ENCODE results near the gene MRNIP. TPM values are rescaled to one million over a fixed set of nuclear protein-coding genes. Genes with fewer than 3 reads are reported as not detected.

The MRNIP gene
- polyA plus RNA-seq, 1 donor (not counting 4 experiments of a cell fraction or from before 2014, with no cell fraction given), result 14.9 TPM

DNA sequence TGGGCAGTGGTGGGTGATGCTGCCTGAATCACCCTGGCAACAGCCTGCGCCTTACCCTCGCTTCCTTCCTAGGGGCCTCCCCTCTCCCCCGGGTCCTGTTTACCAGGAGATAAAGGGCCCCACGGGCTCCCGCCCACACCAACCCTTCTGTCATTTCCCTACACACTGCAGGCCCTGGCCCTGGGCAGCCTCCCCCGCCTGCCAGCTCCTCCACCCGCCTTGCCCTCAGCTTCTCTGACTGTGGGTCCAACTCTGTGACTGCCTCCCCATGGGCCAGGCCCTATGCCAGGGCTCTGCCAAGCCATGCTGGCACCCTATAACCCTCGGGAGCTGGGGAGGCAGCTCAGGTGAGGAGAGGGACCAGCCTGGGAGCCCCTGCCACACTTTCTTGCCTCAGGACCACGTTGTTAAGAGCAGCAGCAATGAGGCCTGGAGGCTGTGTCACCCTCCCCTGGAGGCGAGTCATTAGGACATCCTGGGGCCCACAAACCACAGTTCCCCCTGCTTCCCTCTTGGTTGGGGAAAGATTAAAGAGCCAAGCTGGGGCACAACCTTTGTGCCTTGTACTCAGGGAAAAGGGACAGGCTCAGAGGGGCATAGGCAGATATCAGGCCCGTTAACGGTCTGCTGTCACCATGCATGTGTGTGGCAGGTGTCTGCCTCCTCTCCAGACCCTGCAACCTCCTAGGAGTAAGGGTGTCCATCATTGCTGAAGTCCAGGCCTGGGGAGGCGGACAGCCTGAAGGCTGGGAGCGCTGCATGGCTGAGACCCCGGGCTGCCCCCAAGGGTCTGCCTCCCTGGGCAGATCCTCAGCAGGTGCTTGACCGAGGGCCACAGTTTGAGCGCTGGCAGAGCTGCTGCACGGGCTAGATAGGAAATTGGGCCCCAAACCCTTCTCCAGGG lies 54.7 kb downstream of the MRNIP start:
- Histone ChIP-seq H3K9me3 (ENCODE audit: control insufficient read depth, low read depth, low read length) (no peaks in the 10 kb centered on the region), H3K27me3 (ENCODE audit: control insufficient read depth, extremely low read depth, insufficient read depth, low read length) (no peaks in the 10 kb centered on the region), H3K9ac (ENCODE audit: control insufficient read depth, extremely low read depth, insufficient read depth, low read length) (no peak overlapping the region), H3K9me1 (ENCODE audit: control insufficient read depth, extremely low read depth, insufficient read depth, low read length) (no peaks in the 10 kb centered on the region), H2AFZ (ENCODE audit: control insufficient read depth, low read length) (no peak overlapping the region), H3K27ac (ENCODE audit: control insufficient read depth, insufficient read depth, low read length) (no peak overlapping the region), H4K20me1 (ENCODE audit: control insufficient read depth, extremely low read depth, insufficient read depth, low read length) (peaks cover 6% of the 10 kb centered on the region), H3K4me3 (ENCODE audit: control insufficient read depth in 2 of 3, extremely low read depth in 1 of 3, insufficient read depth in 2 of 3, low read depth in 1 of 3, low read length in 3 of 3) (no peak overlapping the region), H3K4me2 (ENCODE audit: control insufficient read depth, extremely low read depth, insufficient read depth, low read depth, low read length) (peak overlapping the region; percentile 88), H3K79me2 (ENCODE audit: control insufficient read depth, insufficient read depth, low read length) (peaks cover 33% of the 10 kb centered on the region), H3K4me1 (ENCODE audit: control insufficient read depth, extremely low read depth, insufficient read depth, low read length) (peaks cover 20% of the 10 kb centered on the region), H3K36me3 (ENCODE audit: control insufficient read depth in 2 of 2, extremely low read depth in 1 of 2, insufficient read depth in 2 of 2, low read length in 2 of 2) (peaks cover 9 to 24% of the 10 kb centered on the region in 2 experiments)
- FAIRE-seq, result no peak
- no peak for DNase-seq (ENCODE audit: low read depth, low spot score)
- TF ChIP-seq EZH2 (IDR thresholded peaks at IDR 0.05; ENCODE audit: low read length), result no peak
- TF ChIP-seq, protein P1, sequence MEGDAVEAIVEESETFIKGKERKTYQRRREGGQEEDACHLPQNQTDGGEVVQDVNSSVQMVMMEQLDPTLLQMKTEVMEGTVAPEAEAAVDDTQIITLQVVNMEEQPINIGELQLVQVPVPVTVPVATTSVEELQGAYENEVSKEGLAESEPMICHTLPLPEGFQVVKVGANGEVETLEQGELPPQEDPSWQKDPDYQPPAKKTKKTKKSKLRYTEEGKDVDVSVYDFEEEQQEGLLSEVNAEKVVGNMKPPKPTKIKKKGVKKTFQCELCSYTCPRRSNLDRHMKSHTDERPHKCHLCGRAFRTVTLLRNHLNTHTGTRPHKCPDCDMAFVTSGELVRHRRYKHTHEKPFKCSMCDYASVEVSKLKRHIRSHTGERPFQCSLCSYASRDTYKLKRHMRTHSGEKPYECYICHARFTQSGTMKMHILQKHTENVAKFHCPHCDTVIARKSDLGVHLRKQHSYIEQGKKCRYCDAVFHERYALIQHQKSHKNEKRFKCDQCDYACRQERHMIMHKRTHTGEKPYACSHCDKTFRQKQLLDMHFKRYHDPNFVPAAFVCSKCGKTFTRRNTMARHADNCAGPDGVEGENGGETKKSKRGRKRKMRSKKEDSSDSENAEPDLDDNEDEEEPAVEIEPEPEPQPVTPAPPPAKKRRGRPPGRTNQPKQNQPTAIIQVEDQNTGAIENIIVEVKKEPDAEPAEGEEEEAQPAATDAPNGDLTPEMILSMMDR (optimal IDR thresholded peaks at IDR 0.05 in 1 of 3, IDR thresholded peaks at IDR 0.05 in 1 of 3, conservative IDR thresholded peaks at IDR 0.05 in 1 of 3; ENCODE audit: extremely low read depth in 1 of 3, insufficient read depth in 2 of 3, low read length in 3 of 3), result no peak
- dilution Hi-C loops (cut with MboI; ENCODE audit: extremely low pct_ligation_motif_present, low sequenced_read_pairs), result no loop called here

DNA sequence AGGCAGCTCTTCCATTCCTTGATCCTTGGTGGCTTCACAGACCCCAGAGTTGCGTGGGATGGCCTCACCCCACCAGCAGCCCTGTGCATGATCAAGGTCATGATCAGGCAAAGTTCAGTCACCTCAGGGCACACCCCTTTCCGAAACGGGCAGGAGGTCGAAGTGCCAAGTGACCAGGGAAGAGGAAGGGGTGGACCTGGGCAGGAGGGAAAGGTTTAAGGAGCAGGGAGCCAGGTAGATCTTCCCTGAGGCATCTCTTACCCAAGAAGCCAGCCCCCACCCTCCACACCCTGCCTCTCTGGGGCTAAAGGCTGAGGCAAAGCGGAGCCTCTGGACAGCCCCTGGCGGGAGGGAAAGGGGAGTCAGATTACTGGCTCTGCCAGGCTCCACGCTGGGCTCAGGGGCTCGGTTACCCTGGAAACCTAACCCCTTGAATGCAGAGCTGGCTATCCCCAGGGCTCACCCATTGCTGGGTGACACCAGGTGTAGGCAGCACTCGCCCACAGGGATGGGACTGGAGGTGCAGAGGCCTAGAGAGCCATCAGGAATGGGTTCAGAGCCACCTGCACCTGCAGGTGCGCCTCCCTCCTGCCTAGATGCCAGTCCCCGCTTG lies 55.6 kb downstream of the MRNIP start:
- H4K20me1 ChIP-seq (ENCODE audit: control insufficient read depth, extremely low read depth, insufficient read depth, low read length), result peaks cover 6% of the 10 kb centered on the region
- H2AFZ ChIP-seq (ENCODE audit: control insufficient read depth, low read length), result no peak overlapping the region
- dilution Hi-C loops (cut with MboI; ENCODE audit: extremely low pct_ligation_motif_present, low sequenced_read_pairs), result no loop called here
- no peaks in the 10 kb centered on the region for H3K9me3 ChIP-seq (ENCODE audit: control insufficient read depth, low read depth, low read length)
- DNase-seq (ENCODE audit: low read depth, low spot score) (no peak), FAIRE-seq (no peak)
- H3K4me3 ChIP-seq (ENCODE audit: control insufficient read depth in 2 of 3, extremely low read depth in 1 of 3, insufficient read depth in 2 of 3, low read depth in 1 of 3, low read length in 3 of 3), result no peak overlapping the region
- H3K9me1 ChIP-seq (ENCODE audit: control insufficient read depth, extremely low read depth, insufficient read depth, low read length), result no peaks in the 10 kb centered on the region
- H3K27me3 ChIP-seq (ENCODE audit: control insufficient read depth, extremely low read depth, insufficient read depth, low read length), result no peaks in the 10 kb centered on the region
- no peak for TF ChIP-seq EZH2 (IDR thresholded peaks at IDR 0.05; ENCODE audit: low read length)
- TF ChIP-seq, protein P1 (optimal IDR thresholded peaks at IDR 0.05 in 1 of 3, IDR thresholded peaks at IDR 0.05 in 1 of 3, conservative IDR thresholded peaks at IDR 0.05 in 1 of 3; ENCODE audit: extremely low read depth in 1 of 3, insufficient read depth in 2 of 3, low read length in 3 of 3), result no peak
- peaks cover 20% of the 10 kb centered on the region for H3K4me1 ChIP-seq (ENCODE audit: control insufficient read depth, extremely low read depth, insufficient read depth, low read length)
- peaks cover 33% of the 10 kb centered on the region for H3K79me2 ChIP-seq (ENCODE audit: control insufficient read depth, insufficient read depth, low read length)
- no peak overlapping the region for H3K9ac ChIP-seq (ENCODE audit: control insufficient read depth, extremely low read depth, insufficient read depth, low read length)
- peaks cover 17 to 32% of the 10 kb centered on the region in 2 experiments for H3K36me3 ChIP-seq (ENCODE audit: control insufficient read depth in 2 of 2, extremely low read depth in 1 of 2, insufficient read depth in 2 of 2, low read length in 2 of 2)
- H3K4me2 ChIP-seq (ENCODE audit: control insufficient read depth, extremely low read depth, insufficient read depth, low read depth, low read length), result no peak overlapping the region
- H3K27ac ChIP-seq (ENCODE audit: control insufficient read depth, insufficient read depth, low read length), result no peak overlapping the region
